Spleen (tissue), 11 donors: ENCODE data around the gene ABCG1. TPM values are rescaled to one million over a fixed set of nuclear protein-coding genes. Genes with fewer than 3 reads are reported as not detected.

ENCODE experiments used
- DNase-seq: peaks from one replicate; pipeline ENCODE4 v3.0.0-alpha.2; 2020
- H3K27ac ChIP-seq, 8 donors: fragments of 200-600 bp; sonication (generic) in 7 of 8; 1 replicate in 4 of 8; 2 replicates in 4 of 8; pipeline versions ENCODE4 v1.5.0 to v1.8.0; 2016 to 2021; ENCODE audit warnings: inconsistent platforms in 4 of 8, mild to moderate bottlenecking in 4 of 8, moderate library complexity in 1 of 8
- H3K27me3 ChIP-seq, 7 donors: fragments of 200-600 bp; sonication (generic) in 6 of 7; replicated peaks in 1 of 7; 1 replicate in 4 of 7; 2 replicates in 3 of 7; pipeline versions ENCODE4 v1.5.0 to v1.8.0; 2016 to 2021; ENCODE audit warnings: inconsistent platforms in 3 of 7, mild to moderate bottlenecking in 1 of 7
- H3K36me3 ChIP-seq, 6 donors: fragments of 200-600 bp; sonication (generic) in 5 of 6; 1 replicate in 4 of 6; 2 replicates in 2 of 6; pipeline versions ENCODE4 v1.5.0 to v1.8.0; 2016 to 2021; ENCODE audit warnings: inconsistent platforms in 2 of 6
- H3K4me1 ChIP-seq, 6 donors: fragments of 200-600 bp; sonication (generic) in 5 of 6; 1 replicate in 3 of 6; 2 replicates in 3 of 6; pipeline versions ENCODE4 v1.5.0 to v1.8.0; 2016 to 2021; ENCODE audit warnings: inconsistent platforms in 3 of 6
- H3K4me3 ChIP-seq, 8 donors: fragments of 200-600 bp; sonication (generic) in 7 of 8; 1 replicate in 4 of 8; 2 replicates in 4 of 8; pipeline versions ENCODE4 v1.5.0 to v1.8.0; 2016 to 2021; ENCODE audit warnings: inconsistent platforms in 4 of 8, mild to moderate bottlenecking in 4 of 8, moderate library complexity in 2 of 8
- H3K9me3 ChIP-seq, 8 donors: fragments of 200-600 bp; sonication (generic) in 7 of 8; 1 replicate in 4 of 8; 2 replicates in 4 of 8; pipeline versions ENCODE4 v1.5.0 to v1.8.0; 2016 to 2021; ENCODE audit warnings: inconsistent platforms in 4 of 8
- POLR2A ChIP-seq, 3 donors: fragments of 450-650 bp; IDR thresholded peaks; one replicate each; pipeline ENCODE4 v1.5.1; 2017; ENCODE audit warnings: antibody characterized with exemption in 3 of 3, mild to moderate bottlenecking in 1 of 3
- POLR2AphosphoS5 ChIP-seq, 3 donors: sonication (generic); formaldehyde crosslinking; IDR thresholded peaks; one replicate each; pipeline ENCODE4 v1.5.1; 2017; ENCODE audit warnings: antibody characterized with exemption in 3 of 3
- WGBS, 5 donors: extraction: QIAGEN DNeasy Blood & Tissue Kit in 3 of 5; methylation state at CpG; one replicate each; pipeline versions ENCODE4 v1.1.5 to v1.1.7; 2013 to 2018; 5-methylcytosine and 5-hydroxymethylcytosine counted together
- intact Hi-C: fragments of 100-400 bp; cut with DNase I; formaldehyde crosslinking; loops from one replicate; pipeline ENCODE4 v1.15.0; 2023; ENCODE audit warnings: low total_unique reads
- polyA plus RNA-seq, 3 donors: library from polyadenylated mRNA; stranded (reverse); fragments of 200-250 nt; gene quantifications; one replicate each; pipeline ENCODE4 v1.2.1, GENCODE V29; 2013
- total RNA-seq, 7 donors: library from RNA; depleted of rRNA in 3 of 7; stranded (reverse); fragments of >200 nt in 3 of 7; fragmentation: NEBNext Ultra II Directional in 4 of 7; extraction: Animal tissue kit (Norgen Biotek cat#: 25700) in 4 of 7; gene quantifications; one replicate each; pipeline versions ENCODE4 v1.1.0 to v1.2.1, GENCODE V29; 2016 to 2021
- TF ChIP-seq, protein P1 (sequence below), 11 experiments: fragments of 200-600 bp in 7 of 11; fragments of 450-650 bp in 4 of 11; sonication (generic) in 4 of 11; IDR thresholded peaks in 8 of 11; conservative IDR thresholded peaks in 3 of 11; 1 replicate in 7 of 11; 2 replicates in 4 of 11; pipeline versions ENCODE4 v1.4.0 to v1.8.0; 2016 to 2021; ENCODE audit warnings: antibody characterized with exemption in 11 of 11, inconsistent platforms in 4 of 11, mild to moderate bottlenecking in 1 of 11
- donor health status: healthy with polysubstance abuse.
- donor health status: DM: no; HTN: no; CAD: no; lungs with moderate emphysema.
- donor health status: DM: no; HTN: no; CAD: no.
- donor health status: Bipolar disorder and iron deficiency.
- donor health status: healthy.
- donor health status: DM: no; HTN: no; CAD: no.
- donor health status: DM: yes; HTN: yes; CAD: no.

ABCG1 gene
- total and polyA plus RNA-seq, 10 donors: 14.6 to 143 (median 96.7) TPM

DNA sequence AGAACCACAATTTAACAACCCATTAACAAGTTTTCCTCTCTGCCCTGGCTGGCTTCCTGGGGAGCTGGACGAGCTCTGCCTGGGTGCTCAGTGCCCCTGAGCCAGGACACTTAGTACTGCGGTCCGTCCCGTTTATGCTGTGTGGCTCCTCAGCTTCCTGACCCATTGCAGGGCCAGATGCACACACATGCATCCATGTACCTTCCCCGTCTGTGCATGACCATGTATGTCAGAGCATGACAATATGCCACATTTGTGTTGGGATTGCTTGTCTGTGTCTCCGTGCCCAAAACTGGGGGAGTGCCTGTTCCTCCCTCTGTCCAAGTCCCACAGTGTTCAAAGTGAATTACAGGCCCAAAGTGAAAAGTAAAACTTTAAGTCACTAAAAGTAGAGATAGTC is 106.0 kb downstream of the ABCG1 start:
- intact Hi-C loops: no loop called here
- TF ChIP-seq POLR2A (IDR thresholded peaks at IDR 0.05) (no peak), POLR2AphosphoS5 (IDR thresholded peaks at IDR 0.05) (no peak)
- TF ChIP-seq, protein P1, sequence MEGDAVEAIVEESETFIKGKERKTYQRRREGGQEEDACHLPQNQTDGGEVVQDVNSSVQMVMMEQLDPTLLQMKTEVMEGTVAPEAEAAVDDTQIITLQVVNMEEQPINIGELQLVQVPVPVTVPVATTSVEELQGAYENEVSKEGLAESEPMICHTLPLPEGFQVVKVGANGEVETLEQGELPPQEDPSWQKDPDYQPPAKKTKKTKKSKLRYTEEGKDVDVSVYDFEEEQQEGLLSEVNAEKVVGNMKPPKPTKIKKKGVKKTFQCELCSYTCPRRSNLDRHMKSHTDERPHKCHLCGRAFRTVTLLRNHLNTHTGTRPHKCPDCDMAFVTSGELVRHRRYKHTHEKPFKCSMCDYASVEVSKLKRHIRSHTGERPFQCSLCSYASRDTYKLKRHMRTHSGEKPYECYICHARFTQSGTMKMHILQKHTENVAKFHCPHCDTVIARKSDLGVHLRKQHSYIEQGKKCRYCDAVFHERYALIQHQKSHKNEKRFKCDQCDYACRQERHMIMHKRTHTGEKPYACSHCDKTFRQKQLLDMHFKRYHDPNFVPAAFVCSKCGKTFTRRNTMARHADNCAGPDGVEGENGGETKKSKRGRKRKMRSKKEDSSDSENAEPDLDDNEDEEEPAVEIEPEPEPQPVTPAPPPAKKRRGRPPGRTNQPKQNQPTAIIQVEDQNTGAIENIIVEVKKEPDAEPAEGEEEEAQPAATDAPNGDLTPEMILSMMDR (IDR thresholded peaks at IDR 0.05 in 8 of 11, conservative IDR thresholded peaks at IDR 0.05 in 3 of 11): no peak
- Histone ChIP-seq H3K36me3 (no peaks in the 10 kb centered on the region), H3K27ac (no peak overlapping the region), H3K4me3 (no peak overlapping the region), H3K27me3 (no peaks in the 10 kb centered on the region), H3K9me3 (peaks cover 0 to 4% (median 0%) of the 10 kb centered on the region in 8 donors), H3K4me1 (peaks cover 1 to 7% (median 4%) of the 10 kb centered on the region in 6 donors)
- DNase-seq: no peak
- 78 to 89% (median 85%) methylated on average over 6 of the region's 6 CpGs for WGBS, 5 donors

DNA sequence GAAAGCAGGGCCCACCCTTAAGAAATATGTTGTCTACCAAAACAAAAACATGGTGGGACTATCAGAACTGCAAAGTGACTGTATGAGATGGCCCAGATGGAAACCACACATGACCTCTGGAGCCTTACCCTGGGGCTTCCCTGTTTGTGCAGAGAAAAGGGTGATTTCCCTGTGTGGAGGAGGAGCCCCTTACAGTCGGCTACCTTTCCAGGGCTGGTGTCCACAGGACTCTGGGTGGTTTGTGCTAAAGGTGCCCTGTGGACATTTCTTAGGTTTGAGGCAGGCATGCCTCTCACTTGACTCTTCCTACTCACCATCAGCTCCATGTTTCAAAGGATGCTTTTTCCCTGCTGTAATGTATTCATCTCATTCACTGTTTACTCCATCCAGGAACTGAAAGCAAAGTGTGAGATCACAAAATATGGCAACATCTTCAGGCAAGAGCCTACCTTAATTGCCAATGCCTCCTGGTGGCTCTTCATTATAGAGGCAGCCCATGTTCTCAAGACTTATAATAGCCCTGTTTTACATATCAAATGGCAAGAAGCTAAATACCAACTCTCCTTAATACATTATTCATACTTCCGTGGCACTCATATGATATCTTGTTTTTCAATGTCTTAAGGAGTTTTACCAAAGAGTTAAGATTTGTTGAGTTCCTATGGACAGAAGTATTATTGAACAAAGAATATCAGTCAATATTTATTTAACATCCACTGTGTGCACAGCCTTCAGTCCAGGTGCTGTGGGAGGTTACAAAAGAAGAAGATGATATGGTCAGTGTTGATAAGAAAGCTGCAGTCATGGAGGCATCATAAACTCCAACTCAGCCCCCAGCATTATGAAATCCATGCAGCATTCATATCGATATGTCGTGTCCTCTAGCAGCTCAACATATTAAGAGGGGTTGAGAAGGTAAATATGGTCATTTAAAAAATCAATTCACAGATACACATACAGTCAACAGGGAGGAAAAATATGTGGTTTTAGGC is 111.7 kb downstream of the ABCG1 start:
- H3K27me3 ChIP-seq: peaks cover 0 to 24% (median 3%) of the 10 kb centered on the region in 7 donors
- no peaks in the 10 kb centered on the region for H3K36me3 ChIP-seq
- DNase-seq: peak; percentile 8
- no peak overlapping the region for H3K27ac ChIP-seq
- intact Hi-C loops: no loop called here
- 86 to 93% (median 88%) methylated on average over 4 of the region's 4 CpGs for WGBS, 5 donors
- peaks cover 0 to 18% (median 14%) of the 10 kb centered on the region in 8 donors for H3K9me3 ChIP-seq
- no peak for TF ChIP-seq POLR2AphosphoS5 (IDR thresholded peaks at IDR 0.05)
- no peak for TF ChIP-seq POLR2A (IDR thresholded peaks at IDR 0.05)
- TF ChIP-seq, protein P1 (IDR thresholded peaks at IDR 0.05 in 8 of 11, conservative IDR thresholded peaks at IDR 0.05 in 3 of 11): no peak
- no peak overlapping the region for H3K4me3 ChIP-seq
- no peaks in the 10 kb centered on the region for H3K4me1 ChIP-seq

DNA sequence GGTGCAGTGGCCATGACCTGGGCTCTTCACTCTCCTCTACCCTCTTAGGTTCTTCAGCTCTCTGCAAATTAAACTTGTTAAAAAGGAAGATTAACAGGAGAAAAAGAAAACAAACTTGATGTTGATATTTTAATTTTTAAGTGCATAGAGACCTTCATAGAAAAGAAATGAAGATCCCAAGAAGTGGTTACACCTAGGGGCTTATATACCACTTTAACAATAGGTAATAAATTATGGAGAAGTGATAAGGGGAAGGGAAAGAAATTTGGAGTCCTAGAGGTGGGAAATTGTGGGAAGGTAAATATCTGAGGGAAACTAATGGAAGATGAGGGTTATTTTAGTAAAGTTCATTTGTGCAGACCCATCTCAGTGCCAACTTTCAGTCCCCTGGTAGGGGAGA is 112.7 kb downstream of the ABCG1 start:
- no peak for DNase-seq
- H3K36me3 ChIP-seq: no peaks in the 10 kb centered on the region
- TF ChIP-seq POLR2AphosphoS5 (IDR thresholded peaks at IDR 0.05) (no peak), POLR2A (IDR thresholded peaks at IDR 0.05) (no peak)
- TF ChIP-seq, protein P1 (IDR thresholded peaks at IDR 0.05 in 8 of 11, conservative IDR thresholded peaks at IDR 0.05 in 3 of 11): no peak
- H3K4me1 ChIP-seq: no peaks in the 10 kb centered on the region
- peaks cover 0 to 24% (median 4%) of the 10 kb centered on the region in 7 donors for H3K27me3 ChIP-seq
- no peak overlapping the region for H3K4me3 ChIP-seq
- peaks cover 0 to 18% (median 14%) of the 10 kb centered on the region in 8 donors for H3K9me3 ChIP-seq
- H3K27ac ChIP-seq: no peak overlapping the region
- intact Hi-C loops: no loop called here
